GM10266 (cell line): ENCODE data around the gene ZNF462.

Experiments
- DNase-seq: peaks from one replicate; pipeline ENCODE4 v3.0.0; 2012; ENCODE audit errors: extremely low spot score
- CTCF ChIP-seq: IDR thresholded peaks from 2 replicates; pipeline ENCODE4 v1.5.1; 2012; ENCODE audit warnings: mild to moderate bottlenecking, low read depth; ENCODE audit not compliant: control insufficient read depth, insufficient read depth; ENCODE audit errors: missing control alignments

ZNF462 gene

GRCh38 chr9:106872641-106873040, 9.7 kb downstream of the ZNF462 start:
- no peak for DNase-seq
- TF ChIP-seq CTCF, result no peak

GRCh38 chr9:106874031-106874430, 11.1 kb downstream of the ZNF462 start:
- TF ChIP-seq CTCF, result no peak

GRCh38 chr9:106874652-106875051, 11.7 kb downstream of the ZNF462 start:
- TF ChIP-seq CTCF, result no peak
- no peak for DNase-seq

More at GRCh38 chr9:106874031-106874430, 11.1 kb downstream of the ZNF462 start:
- DNase-seq, result no peak

GRCh38 chr9:106875529-106875928, 12.6 kb downstream of the ZNF462 start:
- DNase-seq, result no peak
- TF ChIP-seq CTCF, result no peak

GRCh38 chr9:106877345-106877744, 14.4 kb downstream of the ZNF462 start:
- DNase-seq, result no peak
- no peak for TF ChIP-seq CTCF

GRCh38 chr9:106878081-106878837, 15.3 kb downstream of the ZNF462 start:
- TF ChIP-seq CTCF, result no peak
- DNase-seq, result no peak

- DNase-seq, result no peak
- no peak for TF ChIP-seq CTCF
Measured at GRCh38 chr9:106878934-106879333, 16.0 kb downstream of the ZNF462 start.
